Measurements from ENCODE around the gene SAMD4A. TPM values are rescaled to one million over a fixed set of nuclear protein-coding genes. Genes with fewer than 3 reads are reported as not detected.
A peak's percentile ranks its signal among the peaks of the same experiment; 100 is the strongest.

Gene SAMD4A
- total RNA-seq, 4 donors from 2014 or later = 39.8 to 53.3 (median 48.0) TPM

- H3K36me3 ChIP-seq = no peaks in the 10 kb centered on the region
- WGBS, 2 donors = 83 to 86% methylated on average over 12 to 13 of the region's 13 CpGs
- no peak overlapping the region for H3K4me3 ChIP-seq
- TF ChIP-seq CTCF (IDR thresholded peaks at IDR 0.05) (no peak), EP300 (IDR thresholded peaks at IDR 0.05) (no peak), POLR2A (IDR thresholded peaks at IDR 0.05) (no peak)
- no peak for DNase-seq (ENCODE audit: low spot score in 2 of 2)
- H3K4me1 ChIP-seq = peaks cover 0 to 13% (median 0%) of the 10 kb centered on the region in 4 donors
- no peak overlapping the region for H3K27ac ChIP-seq
- H3K27me3 ChIP-seq = no peaks in the 10 kb centered on the region
- H3K9me3 ChIP-seq = no peaks in the 10 kb centered on the region
These were observed 237.1 kb downstream of the SAMD4A start for GRCh38 chr14:54803926-54804537.

- H3K4me3 ChIP-seq = no peak overlapping the region
- H3K27me3 ChIP-seq = no peaks in the 10 kb centered on the region
- no peaks in the 10 kb centered on the region for H3K36me3 ChIP-seq
- DNase-seq (ENCODE audit: low spot score in 2 of 2) = no peak
- no peaks in the 10 kb centered on the region for H3K9me3 ChIP-seq
- peaks cover 0 to 13% (median 0%) of the 10 kb centered on the region in 4 donors for H3K4me1 ChIP-seq
- 74 to 77% methylated on average over 16 of the region's 16 CpGs for WGBS, 2 donors
- TF ChIP-seq POLR2A (IDR thresholded peaks at IDR 0.05) (no peak), CTCF (IDR thresholded peaks at IDR 0.05) (no peak), EP300 (IDR thresholded peaks at IDR 0.05) (no peak)
- H3K27ac ChIP-seq = no peak overlapping the region
These were observed 237.7 kb downstream of the SAMD4A start for GRCh38 chr14:54804538-54805041.

- 62 to 64% methylated on average over 6 of the region's 6 CpGs for WGBS, 2 donors
- Histone ChIP-seq H3K27ac (no peak overlapping the region), H3K4me3 (no peak overlapping the region), H3K9me3 (no peaks in the 10 kb centered on the region), H3K4me1 (peaks cover 0 to 13% (median 0%) of the 10 kb centered on the region in 4 donors), H3K36me3 (no peaks in the 10 kb centered on the region), H3K27me3 (no peaks in the 10 kb centered on the region)
- no peak for DNase-seq (ENCODE audit: low spot score in 2 of 2)
- TF ChIP-seq POLR2A (IDR thresholded peaks at IDR 0.05) = no peak
These were observed 238.1 kb downstream of the SAMD4A start for GRCh38 chr14:54805070-54805444.

GRCh38 chr14:54805445-54806322 is 238.8 kb downstream of the SAMD4A start:
- no peaks in the 10 kb centered on the region for H3K36me3 ChIP-seq
- peak; percentile 87 to 93 (median 92) for TF ChIP-seq CTCF (IDR thresholded peaks at IDR 0.05)
- peak in 1 of 2 donors; percentile 22 for TF ChIP-seq EP300 (IDR thresholded peaks at IDR 0.05)
- TF ChIP-seq POLR2A (IDR thresholded peaks at IDR 0.05) = no peak
- H3K4me1 ChIP-seq = peaks cover 0 to 13% (median 0%) of the 10 kb centered on the region in 4 donors
- H3K27ac ChIP-seq = no peak overlapping the region
- H3K4me3 ChIP-seq = peak overlapping the region in 1 of 4 donors; percentile 1
- no peaks in the 10 kb centered on the region for H3K27me3 ChIP-seq
- H3K9me3 ChIP-seq = no peaks in the 10 kb centered on the region
- WGBS, 2 donors = 42 to 43% methylated on average over 22 to 23 of the region's 23 CpGs
- DNase-seq (ENCODE audit: low spot score in 2 of 2) = peak; percentile 70 to 85

- Histone ChIP-seq H3K4me3 (no peak overlapping the region), H3K27ac (no peak overlapping the region), H3K4me1 (peaks cover 0 to 13% (median 0%) of the 10 kb centered on the region in 4 donors), H3K9me3 (no peaks in the 10 kb centered on the region), H3K27me3 (no peaks in the 10 kb centered on the region), H3K36me3 (no peaks in the 10 kb centered on the region)
- 90 to 93% methylated on average over 10 of the region's 10 CpGs for WGBS, 2 donors
- no peak for DNase-seq (ENCODE audit: low spot score in 2 of 2)
- TF ChIP-seq POLR2A (IDR thresholded peaks at IDR 0.05) (no peak), EP300 (IDR thresholded peaks at IDR 0.05) (no peak), CTCF (IDR thresholded peaks at IDR 0.05) (no peak)
These were observed 239.7 kb downstream of the SAMD4A start for GRCh38 chr14:54806616-54807015.

Measured in tibial nerve (tissue), 4 donors.